Pancreas (tissue), 10 donors: ENCODE results near the gene TMED8. TPM values are rescaled to one million over a fixed set of nuclear protein-coding genes. Genes with fewer than 3 reads are reported as not detected.
"Not testable (repeated sequence)": the region's sequence is repeated elsewhere in the genome, so short reads cannot be mapped to it uniquely, and the experiment has no call there.

Experiments used
- ATAC-seq, 4 donors: fragments of 200-7000 bp; cut with Tn5 transposase; one replicate each; pipeline versions ENCODE4 v1.8.0 to v1.9.1; 2020; ENCODE audit warnings: mild to moderate bottlenecking in 4 of 4, moderate library complexity in 4 of 4
- DNase-seq, 6 donors: peaks; one replicate each; pipeline ENCODE4 v3.0.0-alpha.2; 2020
- FAIRE-seq: peaks from 2 replicates; lab custom pipeline; 2012; peaks lifted over from hg19 to GRCh38; lab: Jason Lieb, UNC
- H3K27ac ChIP-seq, 4 donors: fragments of 200-600 bp; sonication (generic); 1 replicate in 3 of 4; 2 replicates in 1 of 4; pipeline versions ENCODE4 v1.5.0 to v1.8.0; 2020
- H3K27me3 ChIP-seq, 4 donors: fragments of 200-600 bp; one replicate each; pipeline ENCODE4 v1.8.0; 2021
- H3K36me3 ChIP-seq, 3 donors: fragments of 200-600 bp; sonication (generic) in 1 of 3; one replicate each; pipeline versions ENCODE4 v1.5.0 to v1.8.0; 2020 to 2021
- H3K4me1 ChIP-seq, 3 donors: fragments of 200-600 bp; one replicate each; pipeline ENCODE4 v1.8.0; 2021
- H3K4me3 ChIP-seq, 4 donors: fragments of 200-600 bp; sonication (generic) in 2 of 4; one replicate each; pipeline versions ENCODE4 v1.5.0 to v1.8.0; 2020 to 2021
- H3K9me3 ChIP-seq, 4 donors: fragments of 200-600 bp; one replicate each; pipeline ENCODE4 v1.8.0; 2021
- WGBS, 2 donors: extraction: QIAGEN DNeasy Blood & Tissue Kit; methylation state at CpG; one replicate each; pipeline ENCODE4 v1.1.7; 2013; 5-methylcytosine and 5-hydroxymethylcytosine counted together
- intact Hi-C, 3 donors: fragments of 100-400 bp; cut with DNase I; formaldehyde crosslinking; loops; one replicate each; pipeline versions ENCODE4 v1.11.1 to v1.14.2; 2022
- polyA plus RNA-seq, 2 donors: library from polyadenylated mRNA; stranded (reverse); fragments of 200-250 nt; gene quantifications; one replicate each; pipeline ENCODE4 v1.2.3, GENCODE V29; 2013
- total RNA-seq, 6 donors: library from RNA; stranded (reverse); fragmentation: NEBNext Ultra II Directional in 4 of 6; extraction: Animal tissue kit (Norgen Biotek cat#: 25700) in 4 of 6; gene quantifications; one replicate each; pipeline versions ENCODE4 v1.2.1 to v1.2.4, GENCODE V29; 2021 to 2023
- TF ChIP-seq, protein P1 (sequence below), 4 donors: fragments of 200-600 bp; sonication (generic) in 3 of 4; IDR thresholded peaks; one replicate each; pipeline versions ENCODE4 v1.5.0 to v1.8.0; 2021; ENCODE audit warnings: antibody characterized with exemption in 4 of 4
- donor health status: healthy with polysubstance abuse.
- donor health status: DM: no; HTN: no; CAD: no; lungs with moderate emphysema.
- donor health status: DM: no; HTN: no; CAD: no.
- donor health status: control.
- donor health status: control.
- donor health status: Bipolar disorder and iron deficiency.
- donor health status: DM: yes; HTN: yes; CAD: no.
- donor health status: DM: no; HTN: no; CAD: no.
- donor health status: DM: no; HTN: no; CAD: no.
- donor health status: DM: yes; HTN: yes; CAD: no.

The TMED8 gene
- total and polyA plus RNA-seq, 8 donors = 2.7 to 9.6 (median 5.8) TPM

DNA sequence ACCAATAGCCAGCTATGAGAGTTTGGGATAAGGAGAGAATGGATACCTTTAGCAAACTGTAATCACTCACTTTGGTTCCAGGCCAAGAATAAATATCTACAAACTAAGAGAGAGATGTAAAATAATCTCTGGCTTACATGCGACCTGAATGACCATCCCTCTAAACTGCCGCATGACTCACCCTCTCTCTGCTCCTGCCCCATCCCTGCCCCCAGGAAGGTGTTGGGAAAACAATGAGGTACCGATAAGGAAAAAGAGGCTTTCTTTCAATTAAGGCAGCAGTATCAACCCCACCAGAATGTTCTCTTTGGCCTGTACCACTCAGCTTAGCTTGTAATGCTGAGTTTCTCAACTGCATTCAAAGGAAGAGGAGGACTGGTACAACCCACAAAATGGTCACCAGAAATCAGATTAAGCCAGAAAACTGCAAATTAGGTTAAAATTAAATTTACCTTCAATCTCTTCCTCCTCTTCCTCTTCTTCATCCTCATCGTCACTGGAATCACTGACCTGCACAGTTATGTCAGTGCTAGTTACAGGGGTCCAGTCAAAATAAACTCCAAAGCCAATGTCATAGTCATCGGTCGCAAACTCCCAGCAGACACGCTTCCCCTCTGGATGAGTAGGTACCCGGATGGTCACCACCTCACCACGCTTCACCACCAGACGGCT lies 34.0 kb downstream of the TMED8 start:
- H3K27ac ChIP-seq = no peak overlapping the region
- H3K4me1 ChIP-seq = no peaks in the 10 kb centered on the region
- DNase-seq (no peak), FAIRE-seq (no peak), ATAC-seq (no peak)
- TF ChIP-seq, protein P1, sequence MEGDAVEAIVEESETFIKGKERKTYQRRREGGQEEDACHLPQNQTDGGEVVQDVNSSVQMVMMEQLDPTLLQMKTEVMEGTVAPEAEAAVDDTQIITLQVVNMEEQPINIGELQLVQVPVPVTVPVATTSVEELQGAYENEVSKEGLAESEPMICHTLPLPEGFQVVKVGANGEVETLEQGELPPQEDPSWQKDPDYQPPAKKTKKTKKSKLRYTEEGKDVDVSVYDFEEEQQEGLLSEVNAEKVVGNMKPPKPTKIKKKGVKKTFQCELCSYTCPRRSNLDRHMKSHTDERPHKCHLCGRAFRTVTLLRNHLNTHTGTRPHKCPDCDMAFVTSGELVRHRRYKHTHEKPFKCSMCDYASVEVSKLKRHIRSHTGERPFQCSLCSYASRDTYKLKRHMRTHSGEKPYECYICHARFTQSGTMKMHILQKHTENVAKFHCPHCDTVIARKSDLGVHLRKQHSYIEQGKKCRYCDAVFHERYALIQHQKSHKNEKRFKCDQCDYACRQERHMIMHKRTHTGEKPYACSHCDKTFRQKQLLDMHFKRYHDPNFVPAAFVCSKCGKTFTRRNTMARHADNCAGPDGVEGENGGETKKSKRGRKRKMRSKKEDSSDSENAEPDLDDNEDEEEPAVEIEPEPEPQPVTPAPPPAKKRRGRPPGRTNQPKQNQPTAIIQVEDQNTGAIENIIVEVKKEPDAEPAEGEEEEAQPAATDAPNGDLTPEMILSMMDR (IDR thresholded peaks at IDR 0.05) = no peak
- intact Hi-C loops = no loop called here
- no peaks in the 10 kb centered on the region for H3K27me3 ChIP-seq
- H3K36me3 ChIP-seq = peaks cover 0 to 9% (median 0%) of the 10 kb centered on the region in 3 donors
- WGBS, 2 donors = 87 to 93% methylated on average over 10 of the region's 10 CpGs
- no peak overlapping the region for H3K4me3 ChIP-seq
- no peaks in the 10 kb centered on the region for H3K9me3 ChIP-seq

DNA sequence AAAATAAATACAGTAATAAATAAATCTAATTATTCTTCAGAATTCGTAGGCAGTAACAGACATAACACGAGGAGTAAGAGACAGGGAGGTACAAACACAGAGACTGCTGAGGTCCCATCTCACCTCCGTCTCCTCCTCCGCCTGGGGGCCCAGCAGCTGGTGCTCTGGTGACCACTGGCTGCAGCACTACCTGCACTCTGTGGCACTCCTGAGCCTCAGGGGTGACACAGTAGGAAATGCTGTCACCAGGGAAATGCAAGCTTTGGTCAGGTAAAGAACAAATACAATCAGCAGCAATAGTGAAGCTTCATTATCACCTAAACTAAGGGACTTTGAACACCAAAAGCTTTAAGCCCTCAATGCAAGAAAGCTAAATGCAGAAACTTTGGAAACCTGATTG lies 36.5 kb downstream of the TMED8 start:
- no peaks in the 10 kb centered on the region for H3K9me3 ChIP-seq
- TF ChIP-seq, protein P1 (IDR thresholded peaks at IDR 0.05) = no peak
- no peak overlapping the region for H3K27ac ChIP-seq
- no peaks in the 10 kb centered on the region for H3K4me1 ChIP-seq
- FAIRE-seq (no peak), DNase-seq (no peak), ATAC-seq (no peak)
- no peaks in the 10 kb centered on the region for H3K27me3 ChIP-seq
- peaks cover 0 to 9% (median 0%) of the 10 kb centered on the region in 3 donors for H3K36me3 ChIP-seq
- no peak overlapping the region for H3K4me3 ChIP-seq
- WGBS, 2 donors = 89 to 90% methylated on average over 4 of the region's 4 CpGs
- intact Hi-C loops = no loop called here

DNA sequence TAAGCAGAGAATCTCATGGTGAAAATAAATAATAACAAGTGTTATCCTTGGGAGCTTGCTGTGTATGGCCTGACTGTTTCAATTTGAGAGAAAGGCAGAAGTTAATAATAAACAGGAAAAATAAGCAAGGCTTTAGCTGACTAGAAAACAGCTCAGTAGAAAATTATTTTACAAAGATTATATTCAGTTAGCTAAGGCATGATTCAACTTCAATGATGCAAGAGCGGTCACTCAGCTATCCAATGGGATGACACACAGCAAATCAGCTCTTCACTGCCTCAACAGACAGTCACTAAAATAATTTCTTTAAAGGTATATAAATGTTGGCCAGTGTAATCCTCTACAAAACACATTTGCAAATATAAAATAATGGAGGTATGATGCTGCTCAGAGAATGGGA lies 37.5 kb downstream of the TMED8 start:
- Histone ChIP-seq H3K4me1 (no peaks in the 10 kb centered on the region), H3K9me3 (no peaks in the 10 kb centered on the region), H3K36me3 (peaks cover 0 to 9% (median 0%) of the 10 kb centered on the region in 3 donors), H3K27me3 (no peaks in the 10 kb centered on the region), H3K4me3 (no peak overlapping the region), H3K27ac (no peak overlapping the region)
- FAIRE-seq = no peak
- no peak for DNase-seq
- 96 to 100% methylated on average over 1 of the region's 1 CpG for WGBS, 2 donors
- TF ChIP-seq, protein P1 (IDR thresholded peaks at IDR 0.05) = no peak
- intact Hi-C loops = no loop called here
- ATAC-seq = no peak

DNA sequence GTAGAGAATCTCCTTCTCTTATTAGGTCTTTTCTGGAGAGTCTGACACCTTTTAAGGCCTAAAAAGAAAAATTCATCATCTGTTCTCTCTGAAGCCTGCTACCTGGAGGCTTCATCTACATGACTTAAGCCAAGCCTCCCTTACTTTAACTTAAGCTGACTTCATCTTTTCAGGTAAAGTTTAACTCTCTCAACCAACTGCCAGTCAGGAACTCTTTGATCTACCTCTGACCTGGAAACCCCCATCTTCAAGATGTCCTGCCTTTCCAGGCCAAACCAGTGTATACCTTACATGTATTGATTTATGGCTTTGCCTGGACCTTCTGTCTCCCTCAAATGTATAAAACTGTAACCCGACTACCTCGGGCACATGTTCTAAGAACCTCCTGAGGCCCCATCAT lies 38.6 kb downstream of the TMED8 start:
- FAIRE-seq (no peak), DNase-seq (no peak), ATAC-seq (no peak)
- Histone ChIP-seq H3K9me3 (no peaks in the 10 kb centered on the region), H3K27me3 (no peaks in the 10 kb centered on the region), H3K27ac (no peak overlapping the region), H3K4me1 (no peaks in the 10 kb centered on the region), H3K4me3 (no peak overlapping the region), H3K36me3 (peaks cover 0 to 9% (median 0%) of the 10 kb centered on the region in 3 donors)
- intact Hi-C loops = no loop called here
- TF ChIP-seq, protein P1 (IDR thresholded peaks at IDR 0.05) = no peak
- WGBS, 2 donors = 82% methylated on average over 2 of the region's 2 CpGs

DNA sequence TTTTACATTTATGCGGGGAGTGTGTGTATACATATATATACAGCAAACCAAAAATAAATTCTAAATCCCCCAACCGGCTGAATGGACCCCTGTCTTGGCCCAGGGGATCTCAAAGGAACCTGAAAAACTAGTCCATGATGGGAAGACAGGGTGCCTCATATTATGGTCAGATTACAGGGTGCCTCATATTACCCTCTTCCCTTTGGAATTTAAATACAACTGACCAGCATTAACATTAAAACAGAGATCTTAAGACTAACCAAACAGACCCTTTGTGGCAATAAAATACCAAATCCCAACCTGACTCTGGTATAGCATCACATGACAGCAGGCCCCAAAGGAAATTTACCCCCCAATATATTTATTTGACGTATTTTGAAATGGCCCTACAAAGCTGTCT lies 39.0 kb downstream of the TMED8 start:
- no peak for ATAC-seq
- WGBS, 2 donors = 91 to 92% methylated on average over 3 of the region's 3 CpGs

DNA sequence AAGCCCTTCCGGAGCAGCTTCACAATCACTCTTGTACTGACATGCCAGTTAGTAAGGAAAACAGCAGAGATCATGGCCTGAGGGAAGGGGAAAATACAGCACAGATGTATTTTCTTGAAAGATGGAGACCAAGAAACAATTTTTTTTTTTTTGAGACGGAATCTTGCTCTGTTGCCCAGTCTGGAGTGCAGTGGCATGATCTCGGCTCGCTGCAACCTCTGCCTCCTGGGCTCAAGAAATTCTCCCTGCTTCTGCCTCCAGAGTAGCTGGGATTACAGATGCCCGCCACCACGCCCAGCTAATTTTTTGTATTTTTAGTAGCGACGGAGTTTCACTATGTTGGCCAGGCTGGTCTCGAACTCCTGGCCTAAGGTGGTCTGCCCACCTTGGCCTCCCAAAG lies 39.6 kb downstream of the TMED8 start:
- H3K36me3 ChIP-seq, intact Hi-C loops, H3K4me1 ChIP-seq, H3K27me3 ChIP-seq, ATAC-seq, FAIRE-seq, H3K4me3 ChIP-seq, DNase-seq, H3K9me3 ChIP-seq, H3K27ac ChIP-seq: not testable (repeated sequence)
- 96% methylated on average over 9 of the region's 9 CpGs for WGBS, 2 donors

More for the DNA sequence above, 39.0 kb downstream of the TMED8 start:
- Histone ChIP-seq H3K4me1 (no peaks in the 10 kb centered on the region), H3K36me3 (peaks cover 0 to 5% (median 0%) of the 10 kb centered on the region in 3 donors), H3K9me3 (no peaks in the 10 kb centered on the region), H3K4me3 (no peak overlapping the region), H3K27ac (no peak overlapping the region), H3K27me3 (no peaks in the 10 kb centered on the region)
- TF ChIP-seq, protein P1 (IDR thresholded peaks at IDR 0.05) = no peak
- intact Hi-C loops = no loop called here
- no peak for FAIRE-seq
- no peak for DNase-seq
